NCI-H2081 treated with DMSO at 0.1 percent for 48 hours (cell line): ENCODE measurements around the gene PDE12.

Experiments used
- DNase-seq: peaks from one replicate; lab custom pipeline; 2025; lab: John Stamatoyannopoulos, UW

Gene PDE12

GRCh38 chr3:57555738-57556458 lies at the start of gene PDE12:
Gene PDE12, plus strand, starts transcription at chr3:57556274. Its CDS starts 106 bp downstream, at chr3:57556380.
- no peak for DNase-seq

- no peak for DNase-seq
Measured at GRCh38 chr3:57512166-57512565, 43.9 kb upstream of the PDE12 start.

GRCh38 chr3:57518276-57518915 lies 37.7 kb upstream of the PDE12 start:
- no peak for DNase-seq

- no peak for DNase-seq
Measured at GRCh38 chr3:57530071-57530608, 25.9 kb upstream of the PDE12 start.

- no peak for DNase-seq
Measured at GRCh38 chr3:57538465-57538864, 17.6 kb upstream of the PDE12 start.

- DNase-seq: peak; percentile 42
Measured at GRCh38 chr3:57544181-57545125, 11.6 kb upstream of the PDE12 start, which contains the start of gene DNAH12. Gene DNAH12, minus strand, starts transcription at chr3:57544344. Its CDS starts 1,474 bp downstream, at chr3:57542870.

- no peak for DNase-seq
Measured at GRCh38 chr3:57545636-57546268, 10.3 kb upstream of the PDE12 start.

- no peak for DNase-seq
Measured at GRCh38 chr3:57546616-57547015, 9.5 kb upstream of the PDE12 start.

- DNase-seq: no peak
Measured at GRCh38 chr3:57555306-57555705, 768 bp upstream of the PDE12 start.

GRCh38 chr3:57556459-57557084 lies 498 bp downstream of the PDE12 start:
- DNase-seq: no peak

- DNase-seq: no peak
Measured at GRCh38 chr3:57557085-57557537, 1.0 kb downstream of the PDE12 start.

GRCh38 chr3:57559526-57559925 lies 3.5 kb downstream of the PDE12 start:
- no peak for DNase-seq

GRCh38 chr3:57569859-57570450 lies 13.9 kb downstream of the PDE12 start:
- DNase-seq: no peak

GRCh38 chr3:57570878-57571277 lies 14.8 kb downstream of the PDE12 start:
- DNase-seq: no peak

- no peak for DNase-seq
Measured at GRCh38 chr3:57572096-57572495, 16.0 kb downstream of the PDE12 start.

GRCh38 chr3:57575966-57576626 lies 20.0 kb downstream of the PDE12 start:
- DNase-seq: no peak

GRCh38 chr3:57577801-57578200 lies 21.7 kb downstream of the PDE12 start:
- DNase-seq: no peak

- no peak for DNase-seq
Measured at GRCh38 chr3:57582474-57583168, 26.5 kb downstream of the PDE12 start.

- DNase-seq: no peak
Measured at GRCh38 chr3:57583544-57583943, 27.5 kb downstream of the PDE12 start.

GRCh38 chr3:57586778-57587177 lies 30.7 kb downstream of the PDE12 start:
- DNase-seq: no peak
